Measurements from ENCODE around the gene CACNG7. TPM values are rescaled to one million over a fixed set of nuclear protein-coding genes. Genes with fewer than 3 reads are reported as not detected.

CACNG7 gene
- total RNA-seq, 1 experiment from 2014 or later = not detected

- no peaks in the 10 kb centered on the region for H4K20me1 ChIP-seq (ENCODE audit: insufficient read depth)
- H3K27ac ChIP-seq (ENCODE audit: low read depth, low read length) = no peak overlapping the region
- ATAC-seq (no peak), DNase-seq (ENCODE audit: low read depth, low spot score) (no peak)
- ChIA-PET RAD21 (ENCODE audit: low non-redundant PET in 1 of 2, low total read pairs in 2 of 2, uncharacterized antibody in 2 of 2, unreplicated experiment in 2 of 2) (no interaction called here), POLR2A (no interaction called here), CTCF (no interaction called here)
- no peak overlapping the region for H2AFZ ChIP-seq (ENCODE audit: low read depth, low read length, poor library complexity, severe bottlenecking)
- no peaks in the 10 kb centered on the region for H3K79me2 ChIP-seq (ENCODE audit: insufficient read depth, low read length)
- no TSS peak for BruUV-seq (replicated peaks)
- no peaks in the 10 kb centered on the region for H3K9me3 ChIP-seq (ENCODE audit: control insufficient read depth in 1 of 2, insufficient read depth in 1 of 2, low read depth in 1 of 2, low read length in 2 of 2)
- intact Hi-C loops (cut with micrococcal nuclease) = no loop called here
- H3K4me2 ChIP-seq (ENCODE audit: low read length) = no peak overlapping the region
- no peaks in the 10 kb centered on the region for H3K4me1 ChIP-seq (ENCODE audit: control insufficient read depth in 1 of 2, insufficient read depth in 2 of 2, low read length in 2 of 2)
- no peak overlapping the region for H3K9ac ChIP-seq (ENCODE audit: low read length)
- TF ChIP-seq FOSL1 (IDR thresholded peaks at IDR 0.05; ENCODE audit: low read depth) = no peak
- TF ChIP-seq YY1 (IDR thresholded peaks at IDR 0.05; ENCODE audit: extremely low read depth, insufficient replicate concordance, low read depth, low read length) = no peak
- TF ChIP-seq REST (IDR thresholded peaks at IDR 0.05; ENCODE audit: low read depth) = no peak
- no peak for TF ChIP-seq CTCF (IDR thresholded peaks at IDR 0.05 in 2 of 3, conservative IDR thresholded peaks at IDR 0.05 in 1 of 3; ENCODE audit: borderline replicate concordance in 1 of 3, insufficient read depth in 1 of 3, low read depth in 2 of 3, low read length in 2 of 3)
- no peak for TF ChIP-seq CEBPB (IDR thresholded peaks at IDR 0.05; ENCODE audit: low read depth)
- TF ChIP-seq EZH2 (IDR thresholded peaks at IDR 0.05) = no peak
- no peak for TF ChIP-seq SP1 (IDR thresholded peaks at IDR 0.05; ENCODE audit: low read depth)
- TF ChIP-seq MAX (IDR thresholded peaks at IDR 0.05) = no peak
- TF ChIP-seq ZBTB33 (IDR thresholded peaks at IDR 0.05; ENCODE audit: extremely low read depth, insufficient replicate concordance, low read length) = no peak
- TF ChIP-seq SRF (IDR thresholded peaks at IDR 0.05; ENCODE audit: low read depth) = no peak
- TF ChIP-seq TCF7L2 (IDR thresholded peaks at IDR 0.05; ENCODE audit: borderline replicate concordance, extremely low read depth, insufficient read depth, insufficient read length) = no peak
- no peak for TF ChIP-seq POLR2AphosphoS5 (IDR thresholded peaks at IDR 0.05; ENCODE audit: low read depth, low read length)
- no peaks in the 10 kb centered on the region for H3K27me3 ChIP-seq (ENCODE audit: insufficient read depth, low read length)
- H3K4me3 ChIP-seq (replicated peaks in 1 of 2; ENCODE audit: low read depth in 1 of 2, low read length in 2 of 2) = no peak overlapping the region
- H3K36me3 ChIP-seq (ENCODE audit: control insufficient read depth in 1 of 2, insufficient read depth in 2 of 2, low read length in 2 of 2) = no peaks in the 10 kb centered on the region
- H3K9me2 ChIP-seq (ENCODE audit: insufficient read depth) = no peaks in the 10 kb centered on the region
Measured at GRCh38 chr19:53936029-53936428, 27.0 kb downstream of the CACNG7 start.

All from HCT116 (cell line).